OCI-LY1 (cell line): ENCODE data around the gene ETV6.

Experiments used
- H2AFZ ChIP-seq: fragments of 200-600 bp; sonication (generic), shearing (Covaris generic); 2 replicates; pipeline ENCODE4 v1.6.0; 2014; ENCODE audit warnings: antibody characterized with exemption, mild to moderate bottlenecking, low read length
- H3F3A ChIP-seq: fragments of 200-600 bp; sonication (generic), shearing (Covaris generic); 2 replicates; pipeline ENCODE4 v1.6.0; 2014; ENCODE audit warnings: mild to moderate bottlenecking, antibody characterized with exemption, low read length, moderate library complexity; ENCODE audit not compliant: insufficient read depth
- H3K27ac ChIP-seq: fragments of 200-600 bp; sonication (generic); 2 replicates; pipeline ENCODE4 v1.5.1; 2014; ENCODE audit warnings: low read length, mixed run types, mild to moderate bottlenecking, low read depth; ENCODE audit not compliant: poor library complexity, severe bottlenecking
- H3K27me3 ChIP-seq: fragments of 200-600 bp; sonication (generic); 2 replicates; pipeline ENCODE4 v1.6.0; 2014; ENCODE audit warnings: antibody characterized with exemption, mild to moderate bottlenecking, low read length, moderate library complexity; ENCODE audit not compliant: insufficient read depth
- H3K36me3 ChIP-seq: fragments of 200-600 bp; sonication (generic); 2 replicates; pipeline ENCODE4 v1.6.1; 2014; ENCODE audit warnings: mild to moderate bottlenecking, antibody characterized with exemption, low read length, moderate library complexity, mixed read lengths; ENCODE audit not compliant: insufficient read depth
- H3K4me1 ChIP-seq: fragments of 200-600 bp; sonication (generic); 2 replicates; pipeline ENCODE4 v1.5.1; 2014; ENCODE audit warnings: mild to moderate bottlenecking, low read length, moderate library complexity; ENCODE audit not compliant: insufficient read depth, severe bottlenecking
- H3K4me2 ChIP-seq: fragments of 200-600 bp; sonication (generic), shearing (Covaris generic); 2 replicates; pipeline ENCODE4 v1.6.1; 2014; ENCODE audit warnings: low read length
- H3K4me3 ChIP-seq: fragments of 200-600 bp; sonication (generic); 2 replicates; pipeline ENCODE4 v1.5.1; 2014; ENCODE audit warnings: low read length, low read depth, mild to moderate bottlenecking, mixed read lengths; ENCODE audit not compliant: poor library complexity, severe bottlenecking
- H3K79me2 ChIP-seq: fragments of 200-600 bp; shearing (Covaris generic); 2 replicates; pipeline ENCODE4 v1.6.1; 2016; ENCODE audit warnings: mixed run types, low read length, mixed read lengths; ENCODE audit not compliant: insufficient read depth
- H3K9ac ChIP-seq: fragments of 200-600 bp; sonication (generic), shearing (Covaris generic); 2 replicates; pipeline ENCODE4 v1.6.1; 2014; ENCODE audit warnings: mild to moderate bottlenecking, low read length, mixed read lengths
- H3K9me2 ChIP-seq: fragments of 200-600 bp; sonication (generic), shearing (Covaris generic); 2 replicates; pipeline ENCODE4 v1.6.1; 2014; ENCODE audit warnings: low read depth, mild to moderate bottlenecking, low read length, mixed read lengths
- H3K9me3 ChIP-seq: fragments of 200-600 bp; shearing (Covaris generic); 2 replicates; pipeline ENCODE4 v1.6.1; 2014; ENCODE audit warnings: low read length, mixed read lengths
- H4K20me1 ChIP-seq: fragments of 200-600 bp; sonication (generic), shearing (Covaris generic); 2 replicates; pipeline ENCODE4 v1.6.0; 2016; ENCODE audit warnings: mild to moderate bottlenecking, low read length; ENCODE audit not compliant: insufficient read depth
- EZH2 ChIP-seq: fragments of 200-600 bp; sonication (generic), shearing (Covaris generic); IDR thresholded peaks from 2 replicates; pipeline ENCODE4 v1.8.0; 2017; ENCODE audit warnings: borderline replicate concordance, mixed run types, mild to moderate bottlenecking, antibody characterized with exemption, low read length, moderate library complexity, mixed read lengths
- TF ChIP-seq, protein P1 (sequence below): fragments of 200-600 bp; sonication (generic), shearing (Covaris generic); IDR thresholded peaks from 2 replicates; pipeline ENCODE4 v1.5.1; 2017; ENCODE audit warnings: mild to moderate bottlenecking, antibody characterized with exemption, low read length, moderate library complexity, mixed read lengths

ETV6 gene

DNA sequence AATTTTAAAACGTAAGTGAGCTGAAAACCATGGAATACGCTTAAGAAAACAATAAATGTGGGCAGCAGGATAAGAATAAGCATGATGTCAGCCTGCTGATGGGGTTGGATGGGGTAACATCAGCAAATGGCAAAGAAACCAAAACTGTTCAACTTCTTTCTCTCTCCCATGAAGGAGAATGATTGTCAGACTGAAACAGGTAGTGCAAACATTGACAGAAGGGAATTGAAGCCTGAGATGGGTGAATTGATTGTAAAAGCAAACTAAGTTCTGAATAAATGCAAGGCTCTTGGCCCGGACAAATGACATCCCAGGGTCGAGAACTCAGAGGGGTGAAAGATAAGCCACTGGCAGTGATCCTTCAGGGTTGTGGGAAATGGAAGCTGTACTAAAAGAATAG, 182.6 kb downstream of the ETV6 start:
- Histone ChIP-seq H2AFZ (no peak overlapping the region), H3K4me1 (peaks cover 80% of the 10 kb centered on the region), H3K4me3 (no peak overlapping the region), H3K9ac (no peak overlapping the region), H4K20me1 (no peaks in the 10 kb centered on the region), H3K9me3 (no peaks in the 10 kb centered on the region), H3K27ac (peak overlapping the region; percentile 29), H3K4me2 (no peak overlapping the region), H3K36me3 (no peaks in the 10 kb centered on the region), H3K9me2 (no peaks in the 10 kb centered on the region), H3K79me2 (no peaks in the 10 kb centered on the region), H3F3A (peaks cover 3% of the 10 kb centered on the region; the same call in 1 of the 2 replicates), H3K27me3 (no peaks in the 10 kb centered on the region)
- TF ChIP-seq, protein P1, sequence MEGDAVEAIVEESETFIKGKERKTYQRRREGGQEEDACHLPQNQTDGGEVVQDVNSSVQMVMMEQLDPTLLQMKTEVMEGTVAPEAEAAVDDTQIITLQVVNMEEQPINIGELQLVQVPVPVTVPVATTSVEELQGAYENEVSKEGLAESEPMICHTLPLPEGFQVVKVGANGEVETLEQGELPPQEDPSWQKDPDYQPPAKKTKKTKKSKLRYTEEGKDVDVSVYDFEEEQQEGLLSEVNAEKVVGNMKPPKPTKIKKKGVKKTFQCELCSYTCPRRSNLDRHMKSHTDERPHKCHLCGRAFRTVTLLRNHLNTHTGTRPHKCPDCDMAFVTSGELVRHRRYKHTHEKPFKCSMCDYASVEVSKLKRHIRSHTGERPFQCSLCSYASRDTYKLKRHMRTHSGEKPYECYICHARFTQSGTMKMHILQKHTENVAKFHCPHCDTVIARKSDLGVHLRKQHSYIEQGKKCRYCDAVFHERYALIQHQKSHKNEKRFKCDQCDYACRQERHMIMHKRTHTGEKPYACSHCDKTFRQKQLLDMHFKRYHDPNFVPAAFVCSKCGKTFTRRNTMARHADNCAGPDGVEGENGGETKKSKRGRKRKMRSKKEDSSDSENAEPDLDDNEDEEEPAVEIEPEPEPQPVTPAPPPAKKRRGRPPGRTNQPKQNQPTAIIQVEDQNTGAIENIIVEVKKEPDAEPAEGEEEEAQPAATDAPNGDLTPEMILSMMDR, result no peak
- no peak for TF ChIP-seq EZH2

DNA sequence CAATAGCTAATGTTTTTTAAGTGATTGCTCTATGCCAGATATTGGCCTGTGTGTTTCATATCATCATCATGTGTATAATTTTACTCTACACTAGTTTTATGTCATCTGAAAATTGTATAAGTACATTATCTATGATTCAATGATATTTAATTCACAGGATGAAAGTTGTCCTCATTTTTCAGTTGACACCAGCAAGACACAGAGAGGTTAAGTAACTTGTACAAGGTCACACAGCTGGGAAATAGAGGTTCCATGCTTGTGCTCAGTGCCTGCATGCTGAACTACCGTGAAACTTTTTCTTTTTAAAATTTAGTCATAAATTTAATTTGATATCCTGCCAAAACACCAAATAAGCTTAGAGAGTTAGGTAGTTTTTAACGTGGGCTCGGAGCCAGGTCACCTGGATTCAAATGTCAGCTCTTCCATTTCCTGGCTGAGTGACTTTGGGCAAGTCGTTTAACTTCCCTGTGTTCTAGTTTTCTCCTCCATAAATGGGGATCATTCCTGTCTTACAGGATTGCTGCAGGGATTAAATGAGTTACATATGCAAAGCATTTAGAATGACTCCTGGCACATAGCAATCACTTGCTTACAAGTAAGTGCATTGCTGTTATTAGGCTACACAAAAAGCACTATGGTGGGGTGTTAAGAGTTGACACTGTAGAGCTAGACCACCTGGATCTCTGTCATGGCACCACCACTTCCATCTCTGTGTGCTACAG, 183.9 kb downstream of the ETV6 start:
- Histone ChIP-seq H4K20me1 (no peaks in the 10 kb centered on the region), H3K36me3 (no peaks in the 10 kb centered on the region), H3K27me3 (no peaks in the 10 kb centered on the region), H3K79me2 (no peaks in the 10 kb centered on the region), H3K4me1 (peaks cover 75% of the 10 kb centered on the region), H3K9ac (peak overlapping the region; percentile 36; the same call in 1 of the 2 replicates), H3K9me2 (no peaks in the 10 kb centered on the region), H3K4me2 (no peak overlapping the region), H2AFZ (no peak overlapping the region), H3K9me3 (no peaks in the 10 kb centered on the region), H3K4me3 (no peak overlapping the region), H3F3A (peaks cover 6% of the 10 kb centered on the region; the same call in 1 of the 2 replicates), H3K27ac (peak overlapping the region; percentile 96)
- TF ChIP-seq, protein P1, result no peak
- TF ChIP-seq EZH2, result no peak

DNA sequence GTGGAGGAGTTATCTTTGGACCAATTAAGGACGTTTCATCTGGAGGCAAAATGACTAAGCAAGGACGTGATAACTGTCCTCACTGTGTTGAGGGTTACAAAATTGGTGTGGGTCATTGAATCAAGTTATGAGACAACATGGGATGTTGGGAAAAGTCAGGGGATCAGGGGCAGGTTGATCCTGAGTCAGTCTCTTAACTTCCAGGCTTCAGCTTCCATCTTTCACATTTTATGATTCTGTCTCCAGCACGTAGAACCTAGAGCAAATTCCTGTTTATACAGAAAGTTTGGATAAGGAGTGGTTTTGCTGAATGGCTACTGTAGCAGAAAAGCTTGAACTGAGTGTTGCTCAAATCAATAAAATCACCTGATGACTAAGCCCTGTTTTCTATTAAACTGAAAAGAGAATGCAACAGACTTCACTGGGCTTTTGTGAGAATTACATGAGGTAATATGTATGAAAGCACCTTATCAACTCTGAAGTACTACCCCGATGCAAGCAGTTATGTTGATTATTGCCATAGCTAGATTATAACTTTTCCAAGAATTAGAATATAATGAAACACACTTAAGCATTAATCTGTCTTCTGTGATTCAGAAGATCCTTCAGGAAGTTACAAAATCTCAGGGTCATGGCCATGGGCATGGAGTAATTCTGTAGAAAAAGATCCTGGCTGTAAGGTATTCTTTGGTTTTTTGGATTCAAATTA, 184.8 kb downstream of the ETV6 start:
- Histone ChIP-seq H3K36me3 (no peaks in the 10 kb centered on the region), H4K20me1 (no peaks in the 10 kb centered on the region), H3K27me3 (no peaks in the 10 kb centered on the region), H3K79me2 (no peaks in the 10 kb centered on the region), H3K4me2 (no peak overlapping the region; the same call in 1 of the 2 replicates), H3K27ac (peak overlapping the region; percentile 96), H3K4me3 (no peak overlapping the region), H3K9me3 (no peaks in the 10 kb centered on the region), H3K9ac (peak overlapping the region; percentile 36; the same call in 1 of the 2 replicates), H3K4me1 (peaks cover 74% of the 10 kb centered on the region), H3K9me2 (no peaks in the 10 kb centered on the region), H2AFZ (no peak overlapping the region), H3F3A (peaks cover 6% of the 10 kb centered on the region; the same call in 1 of the 2 replicates)
- TF ChIP-seq, protein P1, result no peak
- no peak for TF ChIP-seq EZH2
